IMR-90 (cell line): ENCODE data around the gene ABCC8. TPM values are rescaled to one million over a fixed set of nuclear protein-coding genes. Genes with fewer than 3 reads are reported as not detected.
A peak's percentile ranks its signal among the peaks of the same experiment; 100 is the strongest.

Source experiments
- ATAC-seq: fragments of 200-7000 bp; cut with Tn5 transposase; 2 replicates; pipeline ENCODE4 v1.9.1; 2020; ENCODE audit warnings: low read depth, mild to moderate bottlenecking, moderate library complexity
- BruUV-seq: library from RNA; stranded (reverse); fragments of 400-500 nt; replicated peaks from 2 replicates; lab custom pipeline; 2021; lab: Mats Ljungman, UMichigan
- CTCF ChIA-PET: fragments of 300-600 bp; formaldehyde crosslinking; extraction: SDS; loops from one replicate; lab custom pipeline; 2021; ENCODE audit warnings: antibody characterized with exemption; lab: Yijun Ruan, JAX
- POLR2A ChIA-PET: fragments of 300-600 bp; sonication (Branson Sonifier 250); formaldehyde crosslinking; loops from one replicate; lab custom pipeline; 2022; ENCODE audit warnings: antibody characterized with exemption; ENCODE audit not compliant: unreplicated experiment; lab: Charles Lee
- DNase-seq: peaks from one replicate; pipeline ENCODE4 v3.0.0; 2013
- H2AFZ ChIP-seq: replicated peaks from 2 replicates; pipeline ENCODE3; 2013; ENCODE audit warnings: low read length, mild to moderate bottlenecking; ENCODE audit not compliant: poor library complexity
- H2AK5ac ChIP-seq: 2 replicates; pipeline ENCODE4 v1.6.1; 2013; ENCODE audit warnings: low read depth, low read length, inconsistent platforms
- H2AK9ac ChIP-seq: replicated peaks from 2 replicates; pipeline ENCODE3; 2013; ENCODE audit warnings: mild to moderate bottlenecking, low read depth, low read length, moderate library complexity; ENCODE audit not compliant: poor library complexity
- H2BK120ac ChIP-seq: 2 replicates; pipeline ENCODE4 v1.6.1; 2013; ENCODE audit warnings: low read depth, low read length, inconsistent platforms
- H2BK15ac ChIP-seq: 3 replicates; pipeline ENCODE4 v1.6.1; 2013; ENCODE audit warnings: low read depth, low read length, inconsistent platforms
- H2BK20ac ChIP-seq: 2 replicates; pipeline ENCODE4 v1.6.1; 2013; ENCODE audit warnings: low read depth, mild to moderate bottlenecking, inconsistent platforms, low read length, moderate library complexity
- H2BK5ac ChIP-seq: 2 replicates; pipeline ENCODE4 v1.6.1; 2013; ENCODE audit warnings: mild to moderate bottlenecking, low read depth, low read length, inconsistent platforms; ENCODE audit not compliant: poor library complexity, severe bottlenecking
- H3K14ac ChIP-seq: replicated peaks from 2 replicates; pipeline ENCODE4 v1.6.1; 2013; ENCODE audit warnings: low read depth, low read length, inconsistent platforms
- H3K18ac ChIP-seq: 2 replicates; pipeline ENCODE4 v1.6.1; 2013; ENCODE audit warnings: low read depth, low read length, control low read depth
- H3K23ac ChIP-seq: 2 replicates; pipeline ENCODE4 v1.6.1; 2013; ENCODE audit warnings: low read depth, low read length, inconsistent platforms
- H3K27ac ChIP-seq: 2 replicates; pipeline ENCODE4 v1.5.1; 2013; ENCODE audit warnings: mild to moderate bottlenecking, control low read depth, low read length; ENCODE audit not compliant: insufficient read depth
- H3K27me3 ChIP-seq: 2 replicates; pipeline ENCODE4 v1.6.1; 2013; ENCODE audit warnings: low read length; ENCODE audit not compliant: control insufficient read depth, insufficient read depth
- H3K36me3 ChIP-seq: 2 replicates; pipeline ENCODE4 v1.6.1; 2013; ENCODE audit warnings: low read length, mixed read lengths; ENCODE audit not compliant: control insufficient read depth, insufficient read depth
- H3K4ac ChIP-seq: 2 replicates; pipeline ENCODE4 v1.6.1; 2013; ENCODE audit warnings: low read depth, low read length, inconsistent platforms
- H3K4me1 ChIP-seq: 2 replicates; pipeline ENCODE4 v1.6.1; 2013; ENCODE audit warnings: low read length, mixed read lengths; ENCODE audit not compliant: control insufficient read depth, insufficient read depth
- H3K4me2 ChIP-seq: 2 replicates; pipeline ENCODE4 v1.6.1; 2013; ENCODE audit warnings: low read depth, mild to moderate bottlenecking, control low read depth, low read length, moderate library complexity
- H3K4me3 ChIP-seq: 2 replicates; pipeline ENCODE4 v1.5.1; 2013; ENCODE audit warnings: low read depth, mild to moderate bottlenecking, control low read depth, low read length, moderate library complexity; ENCODE audit not compliant: insufficient read depth
- H3K56ac ChIP-seq: 2 replicates; pipeline ENCODE4 v1.6.1; 2013; ENCODE audit warnings: low read length, inconsistent platforms; ENCODE audit not compliant: insufficient read depth; ENCODE audit errors: extremely low read depth
- H3K79me1 ChIP-seq, 2 experiments: 2 replicates each; pipeline ENCODE4 v1.6.1; 2013; ENCODE audit warnings: low read length in 2 of 2, inconsistent platforms in 1 of 2, low read depth in 1 of 2
- H3K9ac ChIP-seq: 2 replicates; pipeline ENCODE4 v1.6.1; 2013; ENCODE audit warnings: low read depth, low read length, control low read depth
- H3K9me1 ChIP-seq: 2 replicates; pipeline ENCODE4 v1.6.1; 2013; ENCODE audit warnings: low read length, inconsistent platforms; ENCODE audit not compliant: insufficient read depth
- H3K9me3 ChIP-seq: 2 replicates; pipeline ENCODE4 v1.6.1; 2013; ENCODE audit warnings: low read length; ENCODE audit not compliant: control insufficient read depth, insufficient read depth
- H4K20me1 ChIP-seq: 2 replicates; pipeline ENCODE4 v1.6.1; 2013; ENCODE audit warnings: low read length, inconsistent platforms; ENCODE audit not compliant: insufficient read depth
- H4K5ac ChIP-seq: 2 replicates; pipeline ENCODE4 v1.6.1; 2013; ENCODE audit warnings: mild to moderate bottlenecking, low read depth, low read length, control low read depth
- H4K8ac ChIP-seq, 2 experiments: 2 replicates each; pipeline ENCODE4 v1.6.1; 2013; ENCODE audit warnings: low read depth in 2 of 2, low read length in 2 of 2, control low read depth in 1 of 2, inconsistent platforms in 1 of 2
- H4K91ac ChIP-seq: 2 replicates; pipeline ENCODE4 v1.6.1; 2013; ENCODE audit warnings: low read depth, low read length, inconsistent platforms; ENCODE audit not compliant: insufficient read depth
- RAD21 ChIP-seq: IDR thresholded peaks from 2 replicates; pipeline ENCODE4 v1.6.1; 2012; ENCODE audit warnings: low read length, improper control_type of control experiment
- SMC3 ChIP-seq: fragments of 150-350 bp; IDR thresholded peaks from 2 replicates; pipeline ENCODE4 v1.6.1; 2016; ENCODE audit warnings: low read depth, mild to moderate bottlenecking, antibody characterized with exemption, low read length, moderate library complexity
- WGBS, 2 experiments: methylation state at CpG; one replicate each; pipeline versions ENCODE4 v1.1.5 to v1.1.7; 2013; ENCODE audit warnings: missing lambda C conversion rate in 2 of 2; ENCODE audit not compliant: insufficient read length in 1 of 2; ENCODE audit errors: extremely low coverage in 2 of 2; 5-methylcytosine and 5-hydroxymethylcytosine counted together
- dilution Hi-C: fragments of 300-500 bp; cut with HindIII; formaldehyde crosslinking; loops from one replicate; pipeline ENCODE4 v1.14.3; 2018; ENCODE audit warnings: low sequenced_read_pairs; ENCODE audit not compliant: unreplicated experiment
- in situ Hi-C: fragments of 300-500 bp; cut with MboI; formaldehyde crosslinking; loops from 3 replicates; pipeline ENCODE4 v1.14.3; 2019; ENCODE audit warnings: low sequenced_read_pairs, inconsistent platforms, mixed read lengths
- intact Hi-C: fragments of 100-400 bp; cut with micrococcal nuclease; formaldehyde crosslinking; loops from 2 replicates; pipeline ENCODE4 v1.10.0; 2022
- polyA plus RNA-seq, 3 experiments: library from polyadenylated mRNA; depleted of rRNA; stranded (reverse); fragments of >200 nt; gene quantifications; 2 replicates each; pipeline ENCODE4 v1.2.3, GENCODE V29; 2012; ENCODE audit warnings: low replicate concordance in 1 of 3
- total RNA-seq: library from RNA; depleted of rRNA; stranded (reverse); fragments of >200 nt; gene quantifications from 2 replicates; pipeline ENCODE4 v1.2.3, GENCODE V29; 2012
- TF ChIP-seq, protein P1 (sequence below): fragments of 150-350 bp; IDR thresholded peaks from 2 replicates; pipeline ENCODE4 v1.6.1; 2016; ENCODE audit warnings: low read depth, mild to moderate bottlenecking, low read length, moderate library complexity, borderline replicate concordance
- TF ChIP-seq, protein P2 (sequence below): conservative IDR thresholded peaks from 2 replicates; pipeline ENCODE4 v1.5.1; 2012; ENCODE audit warnings: mild to moderate bottlenecking, low read depth, low read length, improper control_type of control experiment

The ABCC8 gene
- total and polyA plus RNA-seq, 2 of the 4 experiments (the other 2 are of a cell fraction): not detected

DNA sequence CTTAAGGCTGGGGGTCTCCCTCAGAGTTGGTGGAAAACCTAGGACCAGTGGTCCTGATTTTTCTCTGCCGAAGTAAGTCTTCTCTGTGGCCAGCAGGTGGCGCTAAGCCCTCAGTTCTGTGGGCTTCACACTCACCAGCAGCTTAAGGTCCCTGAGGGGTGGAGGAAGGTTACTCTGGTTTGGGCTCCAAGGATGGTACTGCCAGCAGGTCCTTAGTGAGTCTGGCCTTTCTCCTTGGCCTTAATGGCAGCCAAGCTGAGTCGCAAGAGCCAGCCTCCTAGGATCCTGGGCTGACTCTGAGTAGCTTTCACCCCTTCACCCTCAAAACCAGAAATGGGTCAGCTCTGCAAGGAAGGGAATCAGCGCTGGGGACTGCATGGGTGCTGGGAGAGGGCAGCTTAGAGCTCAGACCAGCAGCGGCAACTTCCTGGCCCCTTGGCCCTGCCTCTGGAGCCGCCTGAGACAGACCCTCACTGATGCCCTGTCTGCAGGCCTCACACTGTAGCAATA is 92.6 kb downstream of the ABCC8 start:
- CTCF ChIA-PET: interaction anchor here (0.5 to 2.5 kb wide), 15 partner anchors 18 to 331 kb away, joined by 3 to 16 read pairs (median 3); no protein-coding TSS in a partner anchor
- Histone ChIP-seq H3K9me3 (no peaks in the 10 kb centered on the region), H3K27ac (no peak overlapping the region), H2BK120ac (no peak overlapping the region), H3K14ac (no peak overlapping the region), H2AK9ac (no peak overlapping the region), H3K9me1 (peaks cover 22% of the 10 kb centered on the region), H3K4me1 (peaks cover 11% of the 10 kb centered on the region), H3K4me3 (no peak overlapping the region), H3K56ac (no peak overlapping the region), H3K36me3 (no peaks in the 10 kb centered on the region), H4K8ac (no peak overlapping the region), H2BK15ac (no peak overlapping the region), H2AK5ac (no peak overlapping the region), H2AFZ (peak overlapping the region; percentile 67), H2BK20ac (no peak overlapping the region), H2BK5ac (no peak overlapping the region), H3K4me2 (no peak overlapping the region), H4K5ac (no peak overlapping the region), H3K9ac (no peak overlapping the region), H3K4ac (no peak overlapping the region), H3K79me1 (no peaks in the 10 kb centered on the region), H4K91ac (no peak overlapping the region), H3K23ac (no peak overlapping the region), H4K20me1 (no peaks in the 10 kb centered on the region), H3K18ac (no peak overlapping the region), H3K27me3 (peaks cover 3% of the 10 kb centered on the region; the same call in 1 of the 2 replicates)
- intact Hi-C loops (loop anchor here (1.0 kb wide), 3 partner anchors 120 to 154 kb away; no protein-coding TSS in a partner anchor), in situ Hi-C loops (loop anchor here (5.0 kb wide), 1 partner anchor 118 kb away; no protein-coding TSS in a partner anchor), dilution Hi-C loops (no loop called here)
- POLR2A ChIA-PET: no interaction called here
- TF ChIP-seq RAD21 (peak; percentile 72), SMC3 (peak; percentile 45)
- TF ChIP-seq, protein P1, sequence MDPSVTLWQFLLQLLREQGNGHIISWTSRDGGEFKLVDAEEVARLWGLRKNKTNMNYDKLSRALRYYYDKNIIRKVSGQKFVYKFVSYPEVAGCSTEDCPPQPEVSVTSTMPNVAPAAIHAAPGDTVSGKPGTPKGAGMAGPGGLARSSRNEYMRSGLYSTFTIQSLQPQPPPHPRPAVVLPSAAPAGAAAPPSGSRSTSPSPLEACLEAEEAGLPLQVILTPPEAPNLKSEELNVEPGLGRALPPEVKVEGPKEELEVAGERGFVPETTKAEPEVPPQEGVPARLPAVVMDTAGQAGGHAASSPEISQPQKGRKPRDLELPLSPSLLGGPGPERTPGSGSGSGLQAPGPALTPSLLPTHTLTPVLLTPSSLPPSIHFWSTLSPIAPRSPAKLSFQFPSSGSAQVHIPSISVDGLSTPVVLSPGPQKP: no peak
- TF ChIP-seq, protein P2, sequence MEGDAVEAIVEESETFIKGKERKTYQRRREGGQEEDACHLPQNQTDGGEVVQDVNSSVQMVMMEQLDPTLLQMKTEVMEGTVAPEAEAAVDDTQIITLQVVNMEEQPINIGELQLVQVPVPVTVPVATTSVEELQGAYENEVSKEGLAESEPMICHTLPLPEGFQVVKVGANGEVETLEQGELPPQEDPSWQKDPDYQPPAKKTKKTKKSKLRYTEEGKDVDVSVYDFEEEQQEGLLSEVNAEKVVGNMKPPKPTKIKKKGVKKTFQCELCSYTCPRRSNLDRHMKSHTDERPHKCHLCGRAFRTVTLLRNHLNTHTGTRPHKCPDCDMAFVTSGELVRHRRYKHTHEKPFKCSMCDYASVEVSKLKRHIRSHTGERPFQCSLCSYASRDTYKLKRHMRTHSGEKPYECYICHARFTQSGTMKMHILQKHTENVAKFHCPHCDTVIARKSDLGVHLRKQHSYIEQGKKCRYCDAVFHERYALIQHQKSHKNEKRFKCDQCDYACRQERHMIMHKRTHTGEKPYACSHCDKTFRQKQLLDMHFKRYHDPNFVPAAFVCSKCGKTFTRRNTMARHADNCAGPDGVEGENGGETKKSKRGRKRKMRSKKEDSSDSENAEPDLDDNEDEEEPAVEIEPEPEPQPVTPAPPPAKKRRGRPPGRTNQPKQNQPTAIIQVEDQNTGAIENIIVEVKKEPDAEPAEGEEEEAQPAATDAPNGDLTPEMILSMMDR: peak; percentile 80
- no TSS peak for BruUV-seq
- ATAC-seq (peak; percentile 77), DNase-seq (peak; percentile 79)
- WGBS, 2 experiments: no CpG with 5 or more reads among the region's 6 CpGs
